VCaP (cell line): ENCODE measurements around the gene HSPA1A.
A peak's percentile ranks its signal among the peaks of the same experiment; 100 is the strongest.

Source experiments
- H3K27ac ChIP-seq: fragments of 450-650 bp; 2 replicates; pipeline ENCODE4 v1.5.1; 2017
- CTCF ChIP-seq: fragments of 450-650 bp; conservative IDR thresholded peaks from 2 replicates; pipeline ENCODE4 v1.5.1; 2017; ENCODE audit warnings: mild to moderate bottlenecking, moderate library complexity

The HSPA1A gene

GRCh38 chr6:31830886-31831335 lies 15.6 kb downstream of the HSPA1A start:
- H3K27ac ChIP-seq, result peak overlapping the region; percentile 66
- no peak for TF ChIP-seq CTCF

DNA sequence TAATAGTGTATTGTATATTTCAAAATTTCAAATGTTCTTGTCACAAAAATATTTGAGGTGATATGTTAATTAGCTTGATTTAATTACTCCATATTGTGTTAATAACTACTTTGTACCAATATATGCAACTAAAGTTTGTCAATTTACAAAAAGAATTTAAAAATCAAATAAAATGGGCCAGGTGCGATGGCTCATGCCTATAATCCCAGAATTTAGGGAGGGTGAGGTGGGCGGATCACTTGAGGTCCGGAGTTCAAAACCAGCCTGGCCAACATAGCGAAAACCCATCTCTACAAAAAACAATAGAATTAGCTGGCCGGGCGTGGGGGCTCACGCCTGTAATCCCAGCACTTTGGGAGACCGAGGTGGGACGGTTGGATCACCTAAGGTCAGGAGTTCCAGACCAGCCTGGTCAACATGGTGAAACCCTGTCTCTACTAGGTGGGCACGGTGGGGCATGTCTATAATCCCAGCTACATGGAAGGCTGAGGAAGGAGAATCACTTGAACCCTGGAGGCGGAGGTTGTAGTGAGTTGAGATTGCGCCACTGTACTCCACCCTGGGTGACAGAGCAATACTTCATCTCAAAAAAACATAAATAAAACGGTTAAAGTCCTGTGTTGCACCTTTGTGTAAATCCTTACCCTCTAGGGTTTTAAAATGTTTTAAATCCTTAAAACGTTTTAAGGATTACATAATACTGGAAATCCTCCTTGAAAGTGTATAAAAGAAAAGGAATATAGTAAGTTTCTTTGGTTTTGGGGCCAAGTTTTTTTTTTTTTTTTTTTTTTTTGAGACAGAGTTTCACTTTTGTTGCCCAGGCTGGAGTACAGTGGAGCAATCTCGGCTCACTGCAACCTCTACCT lies 16.2 kb downstream of the HSPA1A start:
- peak overlapping the region; percentile 66 for H3K27ac ChIP-seq
- no peak for TF ChIP-seq CTCF

DNA sequence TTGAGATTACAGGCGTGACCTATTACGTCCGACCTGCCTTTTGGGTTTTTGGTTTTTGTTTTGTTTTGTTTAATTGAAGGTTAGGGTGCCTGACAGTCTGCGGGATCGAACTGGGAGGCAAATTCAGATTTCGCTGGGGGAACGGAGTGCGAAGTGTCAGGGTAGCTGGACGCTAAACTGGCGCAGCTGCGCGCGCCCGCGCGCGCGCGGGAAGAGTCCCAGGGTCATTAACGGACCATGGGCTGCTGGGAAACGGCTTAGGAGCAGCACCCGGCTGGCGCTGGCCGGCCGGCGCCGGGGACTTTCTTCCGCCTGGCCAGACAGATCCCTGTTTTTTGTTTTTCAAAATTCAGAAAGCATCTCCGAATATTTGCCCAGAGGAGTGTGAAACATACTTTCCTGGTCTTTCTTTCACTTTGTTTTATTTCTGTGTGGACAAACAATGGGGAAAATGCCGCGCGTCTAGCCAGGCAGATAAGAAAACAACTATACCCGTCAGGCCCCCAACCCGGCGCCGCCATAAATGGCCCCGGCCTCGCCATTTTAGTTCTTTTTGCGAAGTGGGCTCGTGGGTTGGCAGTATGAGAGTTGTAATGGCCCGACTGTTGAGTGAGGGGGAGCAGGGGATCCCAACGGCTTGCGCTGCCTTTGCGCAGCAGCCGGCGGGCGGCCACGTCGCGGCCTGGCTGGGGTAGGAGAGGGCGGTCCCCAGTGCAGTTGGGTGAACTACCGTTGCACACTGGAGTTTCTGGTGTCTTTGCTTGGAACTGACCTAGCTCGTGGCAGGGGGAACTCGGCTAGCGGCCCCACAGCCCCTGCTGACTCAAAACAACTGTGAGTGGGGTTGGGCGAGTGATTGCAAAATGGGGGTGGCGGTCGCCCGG lies 19.3 kb downstream of the HSPA1A start:
- H3K27ac ChIP-seq, result peak overlapping the region; percentile 94
- TF ChIP-seq CTCF, result no peak

GRCh38 chr6:31836047-31836473 lies 20.7 kb downstream of the HSPA1A start:
- TF ChIP-seq CTCF, result no peak
- H3K27ac ChIP-seq, result peak overlapping the region; percentile 94

DNA sequence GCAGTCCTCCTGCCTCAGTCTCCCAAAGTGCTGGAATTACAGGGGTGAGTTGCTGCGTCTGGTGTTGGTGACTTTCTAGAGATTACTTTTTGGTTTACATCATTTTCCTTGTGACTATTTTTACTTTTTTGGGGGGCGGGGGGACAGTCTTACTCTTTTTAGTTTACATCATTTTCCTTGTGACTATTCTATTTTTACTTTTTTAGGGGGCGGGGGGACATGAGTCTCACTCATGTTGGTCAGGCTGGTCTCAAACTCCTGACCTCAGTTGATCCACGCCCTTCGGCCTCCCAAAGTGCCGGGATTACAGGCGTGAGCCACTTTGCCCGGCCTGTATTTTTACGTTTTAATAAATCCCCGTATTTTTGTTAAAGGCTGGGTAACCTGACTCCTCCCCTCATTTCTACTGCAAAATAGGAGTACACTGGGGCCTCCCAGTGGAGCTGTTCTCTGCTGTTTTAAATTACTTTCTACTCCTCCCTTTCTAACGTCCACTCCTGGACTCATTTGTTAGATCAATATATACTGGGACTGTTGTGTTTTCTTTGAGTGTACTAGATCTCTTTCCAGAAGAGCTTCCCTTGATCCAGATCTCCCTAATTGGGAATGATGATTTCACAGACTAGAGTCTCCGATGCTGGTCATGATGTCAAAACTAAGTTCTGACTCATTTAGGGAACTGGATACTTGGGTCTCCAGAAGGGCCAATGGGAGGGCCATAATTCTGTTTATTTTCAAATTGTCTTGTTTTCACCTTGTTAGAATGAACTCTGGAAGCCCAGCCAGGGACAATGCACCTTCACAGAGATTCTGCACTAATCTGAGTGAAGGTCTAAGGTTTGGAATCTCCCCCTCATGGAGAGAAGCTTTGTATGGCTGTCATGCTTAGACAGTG lies 21.4 kb downstream of the HSPA1A start:
- TF ChIP-seq CTCF, result no peak
- peak overlapping the region; percentile 94 for H3K27ac ChIP-seq

GRCh38 chr6:31837369-31838113 lies 22.2 kb downstream of the HSPA1A start:
- TF ChIP-seq CTCF, result no peak
- H3K27ac ChIP-seq, result peak overlapping the region; percentile 94

DNA sequence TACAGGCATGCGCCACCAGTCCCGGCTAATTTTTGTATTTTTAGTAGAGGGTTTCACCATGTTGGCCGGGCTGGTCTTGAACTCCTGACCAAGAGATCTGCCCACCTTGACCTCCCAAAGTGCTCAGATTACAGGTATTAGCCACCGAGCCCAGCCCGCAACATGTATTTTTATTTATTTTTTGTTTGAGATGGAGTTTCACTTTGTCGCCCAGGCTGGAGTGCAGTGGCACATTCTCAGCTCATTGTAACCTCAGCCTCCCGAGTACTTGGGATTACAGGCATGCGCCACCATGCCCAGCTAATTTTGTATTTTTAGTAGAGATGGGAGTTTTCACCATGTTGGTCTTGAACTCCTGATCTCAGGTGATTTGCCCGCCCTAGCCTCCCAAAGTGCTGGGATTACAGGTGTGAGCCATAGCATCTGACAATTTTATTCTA lies 22.8 kb downstream of the HSPA1A start:
- peak overlapping the region; percentile 94; the same call in 1 of the 2 replicates for H3K27ac ChIP-seq
